ENCODE measurements around the gene FAM13A.

- TF ChIP-seq EP300 (IDR thresholded peaks at IDR 0.05) (no peak), POLR2A (IDR thresholded peaks at IDR 0.05) (no peak)
- TF ChIP-seq, protein P1, sequence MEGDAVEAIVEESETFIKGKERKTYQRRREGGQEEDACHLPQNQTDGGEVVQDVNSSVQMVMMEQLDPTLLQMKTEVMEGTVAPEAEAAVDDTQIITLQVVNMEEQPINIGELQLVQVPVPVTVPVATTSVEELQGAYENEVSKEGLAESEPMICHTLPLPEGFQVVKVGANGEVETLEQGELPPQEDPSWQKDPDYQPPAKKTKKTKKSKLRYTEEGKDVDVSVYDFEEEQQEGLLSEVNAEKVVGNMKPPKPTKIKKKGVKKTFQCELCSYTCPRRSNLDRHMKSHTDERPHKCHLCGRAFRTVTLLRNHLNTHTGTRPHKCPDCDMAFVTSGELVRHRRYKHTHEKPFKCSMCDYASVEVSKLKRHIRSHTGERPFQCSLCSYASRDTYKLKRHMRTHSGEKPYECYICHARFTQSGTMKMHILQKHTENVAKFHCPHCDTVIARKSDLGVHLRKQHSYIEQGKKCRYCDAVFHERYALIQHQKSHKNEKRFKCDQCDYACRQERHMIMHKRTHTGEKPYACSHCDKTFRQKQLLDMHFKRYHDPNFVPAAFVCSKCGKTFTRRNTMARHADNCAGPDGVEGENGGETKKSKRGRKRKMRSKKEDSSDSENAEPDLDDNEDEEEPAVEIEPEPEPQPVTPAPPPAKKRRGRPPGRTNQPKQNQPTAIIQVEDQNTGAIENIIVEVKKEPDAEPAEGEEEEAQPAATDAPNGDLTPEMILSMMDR (IDR thresholded peaks at IDR 0.05), result no peak
Measured at GRCh38 chr4:89044147-89044900, 12.7 kb downstream of the FAM13A start.
